Left ventricle myocardium superior (tissue), 1 donor: ENCODE data around the gene APOC3. TPM values are rescaled to one million over a fixed set of nuclear protein-coding genes. Genes with fewer than 3 reads are reported as not detected.
A peak's percentile ranks its signal among the peaks of the same experiment; 100 is the strongest.
"Not testable (repeated sequence)": the region's sequence is repeated elsewhere in the genome, so short reads cannot be mapped to it uniquely, and the experiment has no call there.

Experiments
- ATAC-seq: fragments of 200-7000 bp; cut with Tn5 transposase; one replicate; pipeline ENCODE4 v1.9.1; 2020; ENCODE audit warnings: mild to moderate bottlenecking, moderate library complexity
- DNase-seq: peaks from one replicate; pipeline ENCODE4 v3.0.0-alpha.2; 2020
- intact Hi-C: fragments of 100-400 bp; cut with micrococcal nuclease; formaldehyde crosslinking; loops from one replicate; pipeline ENCODE4 v1.11.0; 2022
- total RNA-seq: library from RNA; stranded (reverse); fragmentation: NEBNext Ultra II Directional; extraction: Animal tissue kit (Norgen Biotek cat#: 25700); gene quantifications from one replicate; pipeline ENCODE4 v1.2.1, GENCODE V29; 2021
- donor health status: DM: no; HTN: yes; CAD: no; lungs with severe emphysema.

The APOC3 gene
- total RNA-seq, 1 donor from 2014 or later, result not detected

- no peak for ATAC-seq
- intact Hi-C loops, result no loop called here
- no peak for DNase-seq
Measured at GRCh38 chr11:116798368-116798767, 31.3 kb upstream of the APOC3 start.

- DNase-seq, result no peak
- intact Hi-C loops, result no loop called here
Measured at GRCh38 chr11:116800610-116801009, 29.1 kb upstream of the APOC3 start.

DNA sequence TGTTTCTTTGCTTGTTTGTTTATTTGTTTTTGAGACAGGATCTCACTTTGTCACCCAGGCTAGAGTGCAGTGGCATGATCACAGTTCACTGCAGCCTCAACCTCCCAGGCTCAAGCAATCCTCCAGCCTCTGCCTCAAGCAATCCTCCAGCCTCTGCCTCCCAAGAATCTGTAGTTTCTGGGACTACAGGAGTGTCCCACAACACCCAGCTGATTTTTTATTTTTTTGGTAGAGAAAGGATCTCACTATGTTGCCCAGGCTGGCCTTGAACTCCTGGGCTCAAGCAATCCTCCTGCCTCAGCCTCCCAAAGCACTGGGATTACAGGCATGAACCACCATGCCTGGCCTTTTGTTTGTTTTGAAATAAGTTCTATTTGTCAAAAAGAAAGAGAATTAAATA lies 28.0 kb upstream of the APOC3 start:
- ATAC-seq, intact Hi-C loops, DNase-seq: not testable (repeated sequence)

More at GRCh38 chr11:116800610-116801009, 29.1 kb upstream of the APOC3 start:
- ATAC-seq, result no peak

DNA sequence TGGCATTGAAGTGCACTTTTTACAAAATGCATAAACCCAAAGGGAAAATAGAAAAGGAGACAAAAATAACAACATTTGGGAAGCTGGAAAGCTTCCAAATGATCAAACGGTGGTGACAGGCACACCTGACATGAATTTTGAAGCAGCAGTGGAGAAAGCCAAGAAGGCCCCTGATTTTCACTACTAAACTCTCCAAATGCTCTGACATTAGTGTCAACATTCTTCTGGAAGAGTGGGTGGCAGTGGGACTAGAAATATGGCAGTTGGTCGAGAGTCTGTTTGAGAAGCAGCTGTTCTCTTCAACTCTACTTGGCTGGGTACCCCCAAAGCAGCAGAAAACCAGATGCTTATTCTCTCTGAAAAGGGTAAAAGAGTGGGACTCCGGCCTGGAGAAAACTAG lies 25.7 kb upstream of the APOC3 start:
- intact Hi-C loops, result no loop called here
- ATAC-seq (no peak), DNase-seq (no peak)

- DNase-seq (no peak), ATAC-seq (no peak)
- intact Hi-C loops, result no loop called here
Measured at GRCh38 chr11:116807601-116808261, 22.0 kb upstream of the APOC3 start.

DNA sequence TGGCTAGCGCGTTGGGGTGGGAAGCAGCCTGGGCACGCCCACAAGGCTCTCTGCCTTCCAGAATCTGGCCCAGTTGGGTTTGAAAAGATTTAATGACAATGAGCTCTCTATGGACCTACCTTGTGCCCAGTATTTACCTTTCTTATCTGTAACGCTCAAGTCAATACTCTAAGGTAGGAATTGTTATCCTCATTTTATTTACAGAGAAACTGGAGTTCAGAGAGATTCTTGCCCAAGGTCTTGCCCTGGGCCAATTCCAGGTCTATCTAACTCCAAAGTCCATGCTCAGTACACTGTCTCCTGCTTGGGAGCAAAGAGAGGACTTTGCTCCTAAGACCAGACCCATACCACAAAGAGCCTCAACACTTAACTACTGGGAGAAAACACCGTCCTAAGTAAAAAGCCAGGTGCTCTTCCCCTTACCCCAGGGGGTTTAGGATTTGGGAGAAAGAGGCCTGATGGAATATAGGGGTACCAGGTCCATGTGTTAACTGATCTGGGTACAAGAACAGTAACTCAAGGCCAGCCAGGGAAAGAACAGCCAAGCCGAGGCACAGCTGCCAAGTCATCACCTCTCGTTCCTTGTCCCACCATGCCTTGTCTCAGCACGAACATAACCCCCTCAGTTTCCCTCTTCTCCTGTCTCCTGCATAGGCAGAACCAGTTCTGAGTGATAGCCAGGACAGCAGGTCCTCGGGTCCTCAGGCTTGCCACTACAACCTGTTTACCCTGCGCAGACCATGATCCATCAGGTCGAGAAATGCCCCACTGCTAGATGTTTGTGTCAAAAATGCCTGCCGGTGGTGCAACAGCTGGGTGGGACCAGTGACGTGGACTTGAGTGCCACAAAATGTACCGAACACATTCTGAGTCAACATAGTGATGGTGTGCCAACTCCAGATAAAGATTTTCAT lies 21.2 kb upstream of the APOC3 start:
- ATAC-seq (no peak), DNase-seq (no peak)
- intact Hi-C loops, result no loop called here

DNA sequence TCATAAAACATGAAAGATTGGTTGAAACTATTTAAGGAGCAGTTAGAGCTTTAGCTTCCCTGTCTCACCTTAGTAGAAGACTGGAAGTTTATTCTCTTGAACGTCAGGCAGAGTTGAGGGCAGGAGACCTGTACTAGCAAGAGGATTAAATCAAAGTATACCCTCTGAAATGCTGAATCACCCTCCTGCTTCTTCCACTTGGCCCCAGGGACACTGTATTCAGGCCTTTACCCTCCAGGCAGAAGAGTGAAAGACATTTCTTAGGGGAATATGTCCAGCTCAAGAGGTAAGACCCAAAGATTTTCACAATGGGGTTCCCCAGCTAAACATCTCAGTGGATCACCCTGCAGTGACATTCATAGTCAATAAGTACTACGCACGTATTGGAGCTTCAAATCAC lies 18.5 kb upstream of the APOC3 start:
- no peak for DNase-seq
- intact Hi-C loops, result no loop called here
- no peak for ATAC-seq

GRCh38 chr11:116812109-116812508 lies 17.6 kb upstream of the APOC3 start:
- DNase-seq (no peak), ATAC-seq (no peak)
- intact Hi-C loops, result no loop called here

- ATAC-seq (no peak), DNase-seq (no peak)
- intact Hi-C loops, result no loop called here
Measured at GRCh38 chr11:116813170-116813569, 16.5 kb upstream of the APOC3 start.

- DNase-seq (no peak), ATAC-seq (peak; percentile 86)
- intact Hi-C loops, result no loop called here
Measured at GRCh38 chr11:116813781-116814471, 15.8 kb upstream of the APOC3 start.

- ATAC-seq (no peak), DNase-seq (no peak)
- intact Hi-C loops, result no loop called here
Measured at GRCh38 chr11:116814502-116814901, 15.2 kb upstream of the APOC3 start.

DNA sequence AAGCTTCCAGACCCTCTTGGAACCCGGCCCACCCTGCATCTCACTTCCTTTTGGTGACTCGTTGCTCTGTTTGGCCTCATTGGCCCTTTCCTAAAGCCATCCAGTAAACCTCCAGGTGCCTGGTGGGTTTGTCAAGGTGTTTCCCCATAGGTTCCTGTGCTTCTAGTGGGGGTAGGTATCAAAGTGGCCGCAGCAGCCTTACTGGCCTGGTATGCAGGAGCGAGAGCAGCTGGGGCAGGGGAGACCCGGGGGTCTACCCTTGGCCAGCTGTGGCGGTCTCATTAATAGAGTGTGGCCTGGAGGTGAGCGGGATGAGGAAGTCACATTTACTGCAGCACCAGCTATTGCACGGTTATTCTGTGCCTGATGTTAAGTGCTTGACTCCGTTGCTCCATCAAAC lies 10.7 kb upstream of the APOC3 start:
- intact Hi-C loops, result no loop called here
- DNase-seq (no peak), ATAC-seq (no peak)

DNA sequence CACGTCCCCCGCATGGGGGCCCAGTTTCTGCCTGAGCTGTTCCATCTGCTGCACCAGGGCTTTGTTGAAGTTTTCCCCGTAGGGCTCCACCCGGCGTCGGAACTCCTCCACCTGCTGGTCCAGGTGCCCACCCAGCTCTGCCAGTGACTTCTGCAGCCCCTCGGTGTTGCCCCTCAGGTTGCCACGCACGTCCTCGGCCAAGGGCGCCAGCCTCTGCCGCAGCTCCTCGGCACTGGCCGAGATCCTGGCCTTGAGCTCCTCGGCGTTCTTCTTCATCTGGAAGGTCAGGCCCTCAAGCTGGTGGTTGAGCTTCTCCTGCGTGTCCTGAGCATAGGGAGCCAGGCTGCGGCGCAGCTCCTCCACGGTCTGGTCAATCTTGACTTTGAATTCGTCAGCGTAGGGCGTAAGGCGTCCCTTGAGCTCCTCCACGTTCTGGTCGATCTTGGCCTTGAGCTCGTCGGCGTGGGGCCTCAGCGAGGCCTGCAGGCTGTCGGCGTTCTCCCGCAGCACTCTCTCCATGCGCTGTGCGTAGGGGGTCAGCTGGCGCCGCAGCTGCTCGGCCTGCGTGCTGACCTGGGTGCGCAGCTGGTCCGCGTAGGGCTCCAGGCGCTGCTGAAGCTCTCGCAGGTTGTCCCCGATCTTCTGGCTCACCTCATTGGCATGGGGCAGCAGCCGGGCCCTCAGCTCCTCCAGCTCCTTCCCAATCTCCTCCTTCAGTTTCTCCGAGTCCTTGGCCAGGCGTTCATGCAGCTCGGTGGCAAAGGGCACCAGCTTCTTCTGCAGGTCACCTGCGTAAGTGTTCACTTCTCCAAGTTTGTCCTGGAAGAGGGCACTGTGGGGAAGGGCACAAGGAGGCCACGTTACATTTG lies 8.4 kb upstream of the APOC3 start:
- ATAC-seq (no peak), DNase-seq (no peak)
- intact Hi-C loops, result no loop called here

DNA sequence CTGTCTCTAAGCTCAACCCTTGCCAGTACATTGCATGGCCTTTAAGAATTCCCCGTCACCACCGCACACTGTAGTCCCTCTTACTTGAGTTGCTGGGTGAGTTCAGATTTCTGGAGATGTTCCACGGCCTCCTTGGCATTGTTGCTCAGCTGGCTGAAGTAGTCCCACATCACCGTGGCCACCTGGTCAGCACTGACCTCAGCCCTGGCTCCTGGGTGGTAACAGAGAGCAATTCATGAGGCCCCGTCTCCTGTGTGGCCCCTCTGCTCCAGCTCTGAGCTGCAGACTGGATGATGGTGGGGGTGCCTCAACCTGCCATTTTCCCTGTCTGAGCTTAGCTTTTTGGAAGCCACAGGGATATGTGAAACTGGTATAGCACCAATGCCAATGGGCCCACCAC lies 7.1 kb upstream of the APOC3 start:
- ATAC-seq, result no peak
- intact Hi-C loops, result no loop called here
- DNase-seq, result no peak

DNA sequence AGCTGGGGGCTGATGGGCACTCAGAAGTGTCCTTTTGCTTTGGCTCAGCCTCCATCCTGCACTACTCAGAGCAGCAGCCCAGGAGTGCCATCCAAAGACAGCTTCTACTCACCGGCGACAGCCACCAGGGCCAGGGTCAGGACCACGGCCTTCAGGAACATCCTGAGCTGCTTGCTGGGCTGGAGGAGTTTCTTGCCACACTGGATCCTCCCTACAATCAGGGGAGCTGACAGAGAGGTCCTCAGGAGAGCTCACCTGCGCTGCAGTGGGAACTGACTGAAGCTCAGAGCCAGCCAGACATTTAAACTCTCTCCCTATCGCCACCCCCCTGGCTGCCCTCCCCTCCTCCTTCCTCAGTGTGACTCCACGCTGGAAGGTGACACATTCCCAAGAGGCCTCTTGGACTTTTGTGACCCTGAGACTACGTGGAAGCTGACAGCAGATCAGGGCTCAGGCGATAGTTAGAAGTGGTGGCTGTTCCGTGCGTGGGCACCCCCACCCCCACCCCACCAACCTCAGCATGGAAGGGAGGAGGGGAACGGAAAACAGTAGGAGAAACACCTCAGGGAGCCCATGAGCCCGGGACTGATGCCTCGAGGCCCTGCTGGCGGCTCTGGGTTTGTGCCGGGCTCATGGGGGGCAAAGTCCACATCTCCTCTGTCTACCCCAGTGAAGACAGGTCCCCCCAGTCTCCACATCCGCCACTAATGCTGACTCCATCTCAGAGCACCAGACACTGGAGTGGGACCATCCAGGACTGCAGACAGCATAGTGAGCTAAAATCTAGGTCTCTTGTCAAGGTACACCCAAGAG lies 6.5 kb upstream of the APOC3 start, which contains the start of gene APOA4:
Gene APOA4 (minus strand): TSS at position 274 of the 813 bp plus-strand sequence. CDS start 113 bp downstream, at position 161.
- no peak for ATAC-seq
- DNase-seq, result no peak
- intact Hi-C loops, result no loop called here

DNA sequence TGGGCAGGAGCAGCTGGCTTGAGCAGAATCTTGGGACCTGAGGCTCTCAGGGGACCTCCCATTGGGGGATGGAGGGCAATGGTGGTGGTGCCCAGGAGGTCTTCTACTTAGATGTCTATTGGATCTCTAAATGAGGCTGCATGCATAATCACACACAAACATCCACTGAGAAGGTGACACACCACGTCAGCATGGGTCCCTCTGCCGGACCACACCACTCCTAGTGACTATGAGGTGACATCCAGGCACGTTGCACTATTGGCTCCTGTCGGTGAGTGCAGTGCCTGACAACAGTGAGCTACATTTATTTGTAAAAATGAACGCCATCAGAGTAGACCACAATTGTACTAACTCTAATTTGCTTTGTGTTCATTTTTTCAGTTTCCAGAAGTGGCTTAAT lies 4.3 kb upstream of the APOC3 start:
- intact Hi-C loops, result no loop called here
- DNase-seq, result no peak
- ATAC-seq, result no peak

DNA sequence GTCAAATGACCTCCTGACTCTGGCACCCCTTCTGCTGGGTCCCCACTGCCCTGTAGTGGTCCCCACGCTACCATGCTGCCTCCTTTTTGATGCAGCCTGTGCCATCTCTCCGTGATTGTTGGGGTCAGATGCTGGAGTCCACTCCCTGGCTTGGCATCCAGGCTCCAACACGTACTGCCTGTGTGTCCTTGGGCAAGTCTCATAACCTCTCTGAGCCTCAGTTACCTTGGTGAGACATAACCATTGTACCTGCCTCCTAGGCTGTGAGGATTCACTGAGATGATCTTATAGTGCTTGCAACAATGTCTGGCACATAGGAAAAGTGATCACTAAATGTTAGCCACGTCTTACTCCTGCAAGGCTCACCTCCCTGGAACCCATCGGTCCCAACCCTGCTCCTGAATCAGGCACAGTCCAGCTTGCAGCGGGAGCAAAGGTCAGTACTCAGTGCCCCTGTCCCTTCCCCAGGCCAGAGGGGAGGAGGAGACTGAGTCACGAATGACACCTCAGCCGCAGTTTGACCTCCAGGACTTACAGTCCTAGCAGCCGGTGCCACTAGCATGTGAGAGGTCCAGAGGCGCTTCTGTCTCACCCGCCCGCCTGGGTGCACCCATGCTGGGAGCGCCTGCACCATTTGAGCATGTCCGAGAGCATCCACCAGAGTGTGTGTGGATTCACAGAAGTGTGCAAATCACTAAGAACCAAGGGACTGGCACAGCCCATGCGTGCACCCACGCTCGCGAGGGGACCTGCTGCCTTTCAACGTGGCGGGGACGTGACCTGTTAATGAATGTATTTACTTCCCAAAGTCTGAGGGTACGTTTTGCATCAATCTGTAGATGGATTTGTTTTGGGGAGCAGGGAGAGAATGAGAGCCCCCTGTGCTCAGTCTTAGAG lies 3.6 kb upstream of the APOC3 start:
- DNase-seq (no peak), ATAC-seq (no peak)
- intact Hi-C loops, result no loop called here
